ENCODE results near the gene PGAP3.
"Not testable (repeated sequence)": the region's sequence is repeated elsewhere in the genome, so short reads cannot be mapped to it uniquely, and the experiment has no call there.

PGAP3 gene, protein sequence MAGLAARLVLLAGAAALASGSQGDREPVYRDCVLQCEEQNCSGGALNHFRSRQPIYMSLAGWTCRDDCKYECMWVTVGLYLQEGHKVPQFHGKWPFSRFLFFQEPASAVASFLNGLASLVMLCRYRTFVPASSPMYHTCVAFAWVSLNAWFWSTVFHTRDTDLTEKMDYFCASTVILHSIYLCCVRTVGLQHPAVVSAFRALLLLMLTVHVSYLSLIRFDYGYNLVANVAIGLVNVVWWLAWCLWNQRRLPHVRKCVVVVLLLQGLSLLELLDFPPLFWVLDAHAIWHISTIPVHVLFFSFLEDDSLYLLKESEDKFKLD
- total RNA-seq = 7.7 to 23.7 (median 15.8) reads per million in 18 experiments

DNA sequence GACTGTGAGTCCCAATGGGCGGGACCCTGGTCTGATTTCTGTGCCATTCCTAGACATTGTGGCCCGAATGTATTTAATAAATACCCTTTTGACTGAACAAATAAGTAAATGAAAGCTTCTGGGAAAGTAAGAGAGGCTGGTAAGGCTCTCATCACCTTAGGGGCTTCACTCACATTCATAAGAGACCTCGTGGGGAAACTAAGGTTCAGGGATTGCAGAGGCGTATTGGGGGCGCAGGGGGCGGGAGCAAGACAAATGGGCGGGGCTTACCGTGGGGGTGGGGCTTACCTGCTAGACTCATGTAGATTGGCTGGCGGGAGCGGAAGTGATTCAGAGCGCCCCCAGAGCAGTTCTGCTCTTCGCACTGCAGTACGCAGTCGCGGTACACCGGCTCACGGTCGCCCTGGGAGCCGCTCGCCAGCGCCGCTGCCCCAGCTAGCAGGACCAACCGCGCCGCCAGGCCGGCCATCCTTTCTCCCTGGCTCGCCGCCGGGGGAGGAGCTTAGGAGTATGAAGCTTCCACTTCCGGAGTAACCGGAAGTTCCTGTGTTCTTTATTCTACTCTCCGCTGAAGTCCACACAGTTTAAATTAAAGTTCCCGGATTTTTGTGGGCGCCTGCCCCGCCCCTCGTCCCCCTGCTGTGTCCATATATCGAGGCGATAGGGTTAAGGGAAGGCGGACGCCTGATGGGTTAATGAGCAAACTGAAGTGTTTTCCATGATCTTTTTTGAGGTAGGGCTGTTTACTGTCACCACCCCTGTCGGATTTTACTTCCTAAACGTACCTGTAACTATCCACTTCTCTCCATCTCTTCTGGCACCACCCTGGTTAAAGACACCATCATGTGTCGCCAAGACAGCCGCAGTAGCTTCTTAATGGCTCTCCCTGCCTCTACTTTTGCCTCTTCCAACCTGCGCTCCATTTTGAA is at the start of gene PGAP3:
Gene PGAP3 (minus strand): TSS at position 512 of the 929 bp plus-strand sequence. CDS start 43 bp downstream, at position 469.
- DNase-seq = peak; percentile 86 to 87

DNA sequence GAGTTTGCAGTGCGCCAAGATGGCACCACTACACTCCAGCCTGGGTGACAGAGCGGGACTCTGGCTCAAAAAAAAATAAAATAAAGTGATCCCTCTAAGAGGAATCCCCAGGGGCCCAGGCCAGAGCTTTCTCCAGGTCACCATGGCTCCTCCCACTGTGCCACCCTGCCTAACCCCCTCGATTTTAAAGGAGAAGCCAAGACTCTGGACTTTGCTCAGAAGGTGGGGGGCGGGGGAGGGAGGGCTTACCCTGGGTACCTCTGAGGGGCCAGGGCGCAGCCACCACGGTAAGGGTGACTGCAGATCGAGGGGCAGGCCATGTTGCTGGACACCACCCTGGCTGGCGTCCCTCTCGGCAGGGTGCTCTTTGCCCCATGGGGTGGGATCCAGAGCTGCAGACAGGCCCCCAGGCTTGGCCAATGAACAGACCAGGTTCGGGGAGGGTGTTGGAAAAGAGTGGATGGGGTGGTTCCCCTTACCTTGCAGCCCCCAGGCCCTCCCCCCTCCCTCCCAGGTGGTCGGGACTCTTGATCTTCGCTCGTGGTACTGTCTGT is 49.4 kb upstream of the PGAP3 start:
- no peak for DNase-seq

DNA sequence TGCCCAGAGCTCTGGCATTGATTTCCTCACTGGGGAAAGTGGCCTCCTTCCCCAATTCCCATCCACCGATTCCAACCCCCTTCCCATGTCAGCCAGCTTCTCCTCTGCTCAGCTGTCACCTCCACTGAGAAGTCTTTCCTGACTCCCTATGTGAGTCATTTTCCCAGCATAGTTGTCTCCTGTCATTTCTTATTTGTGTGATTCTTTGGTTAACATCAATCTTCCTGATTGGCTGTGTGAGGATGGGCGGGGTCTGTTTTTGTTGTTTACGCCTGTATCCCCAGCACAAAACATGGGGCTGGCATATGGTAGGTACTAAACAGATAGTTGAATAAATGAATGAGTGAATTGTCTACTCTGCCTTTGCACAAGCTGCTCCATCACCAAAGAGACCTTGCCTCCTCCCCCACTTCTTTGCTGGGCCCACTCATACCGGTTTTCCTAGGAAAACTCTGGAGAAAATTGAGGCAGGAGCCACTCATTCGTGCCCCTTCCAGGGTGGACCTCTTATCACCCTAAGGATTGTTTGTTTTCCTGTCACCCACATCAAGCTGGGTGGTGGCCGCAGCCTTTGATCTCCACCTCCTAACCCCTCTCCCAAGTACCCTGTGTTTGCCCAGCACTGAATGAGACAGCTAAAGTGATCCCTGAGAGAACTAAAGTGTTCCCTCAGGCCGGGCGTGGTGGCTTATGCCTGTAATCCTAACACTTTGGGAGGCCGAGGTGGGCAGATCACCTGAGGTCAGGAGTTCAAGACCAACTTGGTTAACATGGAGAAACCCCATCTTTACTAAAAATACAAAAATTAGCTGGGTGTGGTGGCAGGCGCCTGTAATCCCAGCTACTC is 48.7 kb upstream of the PGAP3 start:
- DNase-seq = no peak

DNA sequence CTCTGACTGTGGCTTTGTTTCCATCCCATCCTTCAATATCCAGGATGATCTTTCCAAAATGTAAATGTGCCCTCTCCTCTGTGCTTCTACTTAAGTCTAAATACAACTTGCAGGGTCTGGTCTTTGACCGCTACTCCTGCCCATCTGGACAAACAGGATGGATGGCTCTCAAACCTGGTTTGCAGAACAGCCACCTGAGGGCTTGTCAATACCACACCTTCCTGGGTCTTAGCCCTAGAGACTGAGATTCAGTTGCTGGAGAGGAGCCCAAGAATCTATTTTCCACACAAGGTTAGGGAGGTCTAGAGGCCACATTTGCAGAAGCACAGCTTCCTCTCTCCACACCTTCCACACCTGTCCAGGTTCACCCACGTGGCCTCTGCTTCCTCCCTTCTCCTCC is 48.0 kb upstream of the PGAP3 start:
- DNase-seq = no peak

DNA sequence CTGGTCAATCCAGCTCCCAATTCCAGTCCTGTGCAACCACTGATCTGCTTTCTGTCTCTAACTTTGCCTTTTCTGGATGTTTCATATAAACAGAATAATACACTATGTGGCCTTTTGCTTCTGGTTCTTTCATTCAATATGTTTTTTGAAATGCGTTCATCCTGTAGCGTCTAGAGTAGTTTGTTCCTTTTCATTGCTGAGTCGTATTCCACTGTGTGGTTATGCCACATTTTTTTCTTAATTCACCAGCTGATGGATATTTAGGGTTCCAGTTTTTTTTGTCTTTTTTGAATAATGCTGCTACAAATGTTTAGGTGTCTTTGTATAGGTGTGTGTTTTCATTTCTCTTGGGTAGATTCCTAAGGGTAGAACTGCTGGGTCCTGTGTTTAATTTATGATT is 44.7 kb upstream of the PGAP3 start:
- no peak for DNase-seq

DNA sequence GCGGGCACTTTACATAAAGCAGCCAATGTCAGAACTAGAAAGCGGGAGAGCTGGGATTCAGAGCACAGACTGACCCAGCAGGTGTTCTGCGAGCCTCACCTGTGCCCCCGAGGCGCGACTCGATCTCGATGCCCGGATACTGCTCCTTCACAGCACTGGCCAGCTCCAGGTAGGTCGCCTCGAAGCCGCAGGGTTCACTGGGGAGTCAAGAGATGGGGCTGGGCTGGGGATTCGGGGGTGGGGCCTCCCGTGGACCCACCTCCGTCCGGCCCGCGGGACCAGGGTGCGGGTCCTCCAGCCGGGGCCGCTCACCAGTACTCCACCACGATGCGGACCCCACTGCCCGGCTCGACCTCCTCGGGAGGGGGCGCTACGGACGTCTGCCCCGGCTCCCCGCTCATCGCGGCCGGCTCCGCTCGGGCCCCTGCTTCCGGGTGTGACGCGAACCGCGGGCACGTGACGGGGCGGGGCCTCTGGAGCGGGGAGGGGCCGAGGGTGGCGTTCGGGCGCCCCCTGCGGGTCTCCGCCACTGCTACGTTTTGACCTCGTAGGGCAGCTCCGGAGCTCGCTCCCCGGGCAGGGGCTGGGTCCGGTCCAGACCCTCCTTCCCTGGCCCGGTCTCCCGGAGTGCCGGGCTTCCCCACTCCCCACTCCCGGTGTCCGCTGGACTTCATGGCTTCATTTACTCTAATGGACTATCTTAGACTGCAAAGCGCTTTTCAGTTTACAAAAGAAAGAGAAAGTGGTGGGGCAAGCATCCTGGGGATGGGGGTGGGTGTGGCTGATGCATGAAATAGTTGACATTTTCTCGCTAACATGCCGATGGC is 42.5 kb upstream of the PGAP3 start, which contains the start of gene MIEN1:
Gene MIEN1 (minus strand): TSS at position 438 of the 827 bp plus-strand sequence. CDS start 37 bp downstream, at position 401.
- DNase-seq = peak; percentile 87 to 89

DNA sequence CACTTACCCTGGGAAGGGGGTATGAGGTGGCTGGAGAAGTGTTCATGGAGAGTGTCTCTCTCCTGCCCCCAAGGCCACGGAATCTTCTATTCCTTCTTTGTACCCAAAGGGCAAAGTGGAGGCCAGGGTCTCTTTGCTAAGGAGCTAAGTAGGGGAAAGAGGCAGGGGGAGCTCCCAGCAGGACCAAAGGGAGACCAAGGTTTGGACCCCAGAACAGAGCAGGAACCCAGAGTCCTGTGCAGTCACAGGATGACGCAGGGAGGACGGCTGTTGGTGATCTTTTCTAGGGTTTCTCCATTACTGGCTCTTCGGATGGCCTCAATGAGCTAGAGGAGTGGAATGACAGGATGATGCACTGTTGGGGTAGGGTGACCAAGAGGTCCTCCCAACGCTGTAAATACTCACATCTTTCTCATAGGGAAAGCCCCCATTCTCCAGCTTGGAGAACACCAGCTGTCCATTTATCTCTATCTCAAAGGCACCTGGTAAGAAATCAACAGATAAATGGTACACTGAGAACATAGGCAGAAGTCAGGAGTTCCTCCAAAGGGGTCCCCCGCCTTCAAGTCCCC is 41.5 kb upstream of the PGAP3 start:
- DNase-seq = no peak

DNA sequence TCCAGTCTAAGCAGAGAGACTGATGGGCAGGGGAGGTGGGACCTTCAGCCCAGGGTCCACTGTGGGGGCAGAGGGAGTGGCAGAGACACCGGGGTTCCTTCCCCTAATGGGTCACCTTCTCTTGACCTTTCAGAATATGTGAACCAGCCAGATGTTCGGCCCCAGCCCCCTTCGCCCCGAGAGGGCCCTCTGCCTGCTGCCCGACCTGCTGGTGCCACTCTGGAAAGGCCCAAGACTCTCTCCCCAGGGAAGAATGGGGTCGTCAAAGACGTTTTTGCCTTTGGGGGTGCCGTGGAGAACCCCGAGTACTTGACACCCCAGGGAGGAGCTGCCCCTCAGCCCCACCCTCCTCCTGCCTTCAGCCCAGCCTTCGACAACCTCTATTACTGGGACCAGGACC is 39.7 kb upstream of the PGAP3 start:
- DNase-seq = no peak

DNA sequence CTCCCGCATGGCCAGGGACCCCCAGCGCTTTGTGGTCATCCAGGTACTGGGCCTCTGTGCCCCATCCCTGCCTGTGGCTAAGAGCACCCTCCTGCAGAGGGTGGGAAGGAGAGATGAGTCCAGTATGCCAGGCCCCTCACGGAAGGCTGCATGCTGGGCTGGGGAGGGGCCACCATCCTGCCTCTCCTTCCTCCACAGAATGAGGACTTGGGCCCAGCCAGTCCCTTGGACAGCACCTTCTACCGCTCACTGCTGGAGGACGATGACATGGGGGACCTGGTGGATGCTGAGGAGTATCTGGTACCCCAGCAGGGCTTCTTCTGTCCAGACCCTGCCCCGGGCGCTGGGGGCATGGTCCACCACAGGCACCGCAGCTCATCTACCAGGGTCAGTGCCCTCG is 38.8 kb upstream of the PGAP3 start:
- no peak for DNase-seq

DNA sequence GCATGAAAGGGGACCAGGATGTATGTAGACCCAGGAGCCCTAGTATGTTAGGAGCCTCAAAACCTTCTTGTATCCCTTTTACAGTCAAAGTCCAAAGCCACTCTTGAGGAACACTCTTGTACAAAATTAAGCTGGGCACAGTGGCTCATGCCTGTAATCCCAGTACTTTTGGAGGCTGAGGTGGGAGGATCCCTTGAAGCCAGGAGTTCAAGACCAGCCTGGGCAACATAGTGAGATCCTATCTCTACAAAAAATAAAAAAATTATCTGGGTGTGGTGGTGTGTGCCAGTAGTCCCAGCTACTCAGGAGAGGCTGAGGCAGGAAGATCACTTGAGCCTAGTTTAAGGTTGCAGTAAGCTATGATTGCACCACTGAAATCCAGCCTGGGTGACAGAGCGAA is 38.1 kb upstream of the PGAP3 start:
- DNase-seq = not testable (repeated sequence)

DNA sequence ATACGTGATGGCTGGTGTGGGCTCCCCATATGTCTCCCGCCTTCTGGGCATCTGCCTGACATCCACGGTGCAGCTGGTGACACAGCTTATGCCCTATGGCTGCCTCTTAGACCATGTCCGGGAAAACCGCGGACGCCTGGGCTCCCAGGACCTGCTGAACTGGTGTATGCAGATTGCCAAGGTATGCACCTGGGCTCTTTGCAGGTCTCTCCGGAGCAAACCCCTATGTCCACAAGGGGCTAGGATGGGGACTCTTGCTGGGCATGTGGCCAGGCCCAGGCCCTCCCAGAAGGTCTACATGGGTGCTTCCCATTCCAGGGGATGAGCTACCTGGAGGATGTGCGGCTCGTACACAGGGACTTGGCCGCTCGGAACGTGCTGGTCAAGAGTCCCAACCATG is 36.9 kb upstream of the PGAP3 start:
- DNase-seq = no peak

DNA sequence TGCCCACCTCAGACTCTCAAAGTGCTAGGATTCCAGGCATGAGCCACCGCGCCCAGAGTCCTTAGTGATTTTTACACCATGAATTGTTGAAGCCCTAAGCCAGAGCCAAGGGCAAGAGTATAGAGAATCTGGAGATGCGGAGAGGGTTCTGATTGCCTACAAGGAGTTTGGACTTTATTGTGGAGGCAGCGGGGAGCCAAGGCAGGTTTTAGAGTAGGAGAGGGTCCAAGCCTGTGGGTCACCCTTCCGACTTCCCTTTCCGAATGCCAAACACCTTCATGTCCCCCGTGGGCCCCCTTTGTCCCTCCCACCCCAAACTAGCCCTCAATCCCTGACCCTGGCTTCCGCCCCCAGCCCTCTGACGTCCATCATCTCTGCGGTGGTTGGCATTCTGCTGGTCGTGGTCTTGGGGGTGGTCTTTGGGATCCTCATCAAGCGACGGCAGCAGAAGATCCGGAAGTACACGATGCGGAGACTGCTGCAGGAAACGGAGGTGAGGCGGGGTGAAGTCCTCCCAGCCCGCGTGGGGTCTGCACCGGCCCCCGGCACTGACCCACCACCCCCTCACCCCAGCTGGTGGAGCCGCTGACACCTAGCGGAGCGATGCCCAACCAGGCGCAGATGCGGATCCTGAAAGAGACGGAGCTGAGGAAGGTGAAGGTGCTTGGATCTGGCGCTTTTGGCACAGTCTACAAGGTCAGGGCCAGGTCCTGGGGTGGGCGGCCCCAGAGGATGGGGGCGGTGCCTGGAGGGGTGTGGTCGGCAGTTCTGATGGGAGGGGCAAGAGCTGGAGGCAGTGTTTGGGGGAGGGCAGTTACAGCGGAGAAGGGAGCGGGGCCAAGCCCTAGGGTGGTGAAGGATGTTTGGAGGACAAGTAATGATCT is 35.4 kb upstream of the PGAP3 start:
- no peak for DNase-seq

DNA sequence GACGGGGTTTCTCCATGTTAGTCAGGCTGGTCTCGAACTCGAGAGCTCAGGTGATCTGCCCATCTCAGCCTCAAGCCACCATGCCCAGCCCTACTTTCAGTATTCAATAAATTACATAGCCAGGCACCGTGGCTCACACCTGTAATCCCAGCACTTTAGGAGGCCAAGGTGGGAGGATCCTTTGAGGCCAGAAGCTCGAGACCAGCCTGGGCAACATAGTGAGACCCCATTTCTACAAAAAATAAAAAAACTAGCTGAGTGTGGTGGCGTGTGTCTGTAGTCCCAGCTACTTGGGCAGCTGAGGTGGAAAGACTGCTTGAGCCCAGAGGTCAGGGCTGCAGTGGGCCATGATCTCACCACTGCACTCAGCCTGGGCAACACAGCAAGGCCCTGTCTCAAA is 34.2 kb upstream of the PGAP3 start:
- no peak for DNase-seq

DNA sequence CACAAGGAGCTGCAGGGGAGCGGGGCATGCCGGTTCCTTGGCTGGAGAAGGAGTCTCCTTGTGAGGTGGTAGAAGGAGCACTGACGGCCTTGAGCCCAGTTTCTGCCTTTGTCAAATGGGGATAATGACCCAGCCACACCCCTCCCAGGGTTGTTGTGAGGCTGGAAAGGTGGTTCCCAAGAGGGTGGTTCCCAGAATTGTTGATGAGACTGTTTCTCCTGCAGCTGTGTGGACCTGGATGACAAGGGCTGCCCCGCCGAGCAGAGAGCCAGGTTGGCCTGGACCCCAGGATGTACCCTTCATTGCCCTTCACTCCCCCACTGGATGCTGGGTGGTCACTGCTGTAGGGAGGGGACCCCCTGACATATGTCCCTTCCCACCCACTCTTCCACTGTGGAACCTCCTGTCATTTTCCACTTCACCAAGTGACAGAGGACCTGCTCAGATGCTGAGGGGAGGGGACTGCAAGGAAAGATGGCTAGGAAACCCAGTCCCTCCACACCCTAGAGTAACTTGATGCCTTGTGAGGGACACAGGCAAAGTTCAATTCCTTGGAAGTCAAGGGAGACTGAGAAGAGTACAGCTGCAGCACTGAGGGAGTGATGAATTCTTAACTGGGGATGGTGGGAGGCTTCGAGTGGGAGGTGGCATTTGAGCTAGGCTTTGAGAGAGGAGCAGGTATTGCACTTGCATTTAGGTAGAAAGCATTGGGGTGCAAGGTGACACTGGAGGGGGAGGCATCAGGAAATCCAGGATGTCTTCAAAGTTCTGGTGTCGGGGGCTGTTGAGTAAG is 31.9 kb upstream of the PGAP3 start:
- DNase-seq = no peak

DNA sequence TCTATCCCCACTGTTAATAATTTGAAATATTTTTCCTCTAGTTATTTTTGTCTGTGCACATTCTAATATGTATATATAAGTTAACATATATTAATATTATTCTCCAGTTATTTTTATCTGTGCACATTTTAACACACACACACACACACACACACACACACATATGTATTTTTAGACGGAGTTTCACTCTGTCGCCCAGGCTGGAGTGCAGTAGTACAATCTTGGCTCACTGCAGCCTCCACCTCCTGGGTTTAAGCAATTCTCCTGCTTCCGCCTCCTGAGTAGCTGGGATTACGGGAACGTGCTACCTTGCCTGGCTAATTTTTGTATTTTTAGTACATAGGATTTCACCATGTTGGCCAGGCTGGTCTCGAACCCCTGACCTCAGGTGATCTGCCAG is 29.8 kb upstream of the PGAP3 start:
- DNase-seq = no peak

DNA sequence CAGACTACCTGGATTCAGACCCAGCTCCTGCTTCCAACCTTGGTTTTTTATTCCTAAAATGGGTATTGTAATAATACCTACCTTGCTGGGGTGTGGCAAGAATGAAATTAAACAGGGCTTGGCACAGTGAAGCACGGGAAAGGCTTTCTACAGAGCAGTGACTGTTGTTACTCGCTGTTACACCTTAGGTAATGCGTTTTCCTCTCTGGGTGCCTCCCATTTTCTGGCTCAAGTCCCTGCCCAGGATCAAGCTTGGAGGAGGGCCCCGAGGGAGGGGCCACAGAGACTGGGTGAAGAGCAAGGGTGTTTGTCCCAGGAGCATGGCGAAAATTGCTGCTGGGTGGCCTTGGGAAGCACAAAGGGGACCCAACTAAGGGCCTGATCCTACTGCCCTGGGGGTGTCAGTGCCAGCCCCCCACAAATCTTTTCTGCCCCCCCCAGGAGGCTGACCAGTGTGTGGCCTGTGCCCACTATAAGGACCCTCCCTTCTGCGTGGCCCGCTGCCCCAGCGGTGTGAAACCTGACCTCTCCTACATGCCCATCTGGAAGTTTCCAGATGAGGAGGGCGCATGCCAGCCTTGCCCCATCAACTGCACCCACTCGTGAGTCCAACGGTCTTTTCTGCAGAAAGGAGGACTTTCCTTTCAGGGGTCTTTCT is 29.2 kb upstream of the PGAP3 start:
- DNase-seq = no peak

DNA sequence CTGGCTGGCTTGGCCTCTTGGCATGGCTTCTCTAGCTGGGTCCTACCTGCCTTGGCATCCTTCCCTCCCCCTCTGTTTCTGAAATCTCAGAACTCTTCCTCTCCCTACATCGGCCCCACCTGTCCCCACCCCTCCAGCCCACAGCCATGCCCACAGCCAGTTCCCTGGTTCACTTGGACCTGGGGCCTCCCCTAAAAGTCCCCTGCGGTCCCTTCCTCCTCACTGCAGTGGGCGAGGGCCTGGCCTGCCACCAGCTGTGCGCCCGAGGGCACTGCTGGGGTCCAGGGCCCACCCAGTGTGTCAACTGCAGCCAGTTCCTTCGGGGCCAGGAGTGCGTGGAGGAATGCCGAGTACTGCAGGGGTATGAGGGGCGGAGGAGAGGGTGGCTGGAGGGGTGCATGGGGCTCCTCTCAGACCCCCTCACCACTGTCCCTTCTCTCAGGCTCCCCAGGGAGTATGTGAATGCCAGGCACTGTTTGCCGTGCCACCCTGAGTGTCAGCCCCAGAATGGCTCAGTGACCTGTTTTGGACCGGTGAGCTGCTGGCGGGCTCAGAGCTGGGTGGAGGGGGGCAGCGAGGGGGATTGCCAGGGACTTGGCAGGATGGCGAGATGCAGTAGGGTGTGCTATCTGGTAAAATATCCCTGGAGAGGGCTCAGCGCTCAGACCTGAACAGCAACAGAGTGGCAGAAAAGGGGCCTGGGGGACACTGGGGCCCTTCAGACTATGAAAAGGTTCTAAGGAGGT is 28.4 kb upstream of the PGAP3 start:
- no peak for DNase-seq

All from inflammatory macrophage (primary cell).